ENCODE data around the gene TRMT61B. TPM values are rescaled to one million over a fixed set of nuclear protein-coding genes. Genes with fewer than 3 reads are reported as not detected.

Gene TRMT61B
- total and polyA plus RNA-seq, 9 of the 15 experiments (the other 6 are each of a cell fraction or from before 2014, with no cell fraction given), result 13.2 to 28.3 (median 19.5) TPM

GRCh38 chr2:28870146-28870891 is at the start of gene TRMT61B (continued):
- TF ChIP-seq, protein P1, sequence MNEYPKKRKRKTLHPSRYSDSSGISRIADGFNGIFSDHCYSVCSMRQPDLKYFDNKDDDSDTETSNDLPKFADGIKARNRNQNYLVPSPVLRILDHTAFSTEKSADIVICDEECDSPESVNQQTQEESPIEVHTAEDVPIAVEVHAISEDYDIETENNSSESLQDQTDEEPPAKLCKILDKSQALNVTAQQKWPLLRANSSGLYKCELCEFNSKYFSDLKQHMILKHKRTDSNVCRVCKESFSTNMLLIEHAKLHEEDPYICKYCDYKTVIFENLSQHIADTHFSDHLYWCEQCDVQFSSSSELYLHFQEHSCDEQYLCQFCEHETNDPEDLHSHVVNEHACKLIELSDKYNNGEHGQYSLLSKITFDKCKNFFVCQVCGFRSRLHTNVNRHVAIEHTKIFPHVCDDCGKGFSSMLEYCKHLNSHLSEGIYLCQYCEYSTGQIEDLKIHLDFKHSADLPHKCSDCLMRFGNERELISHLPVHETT (CRISPR knock-in tag; conservative IDR thresholded peaks at IDR 0.05 in 1 of 2, IDR thresholded peaks at IDR 0.05 in 1 of 2), result peak in 1 of 2 experiments; percentile 35; a peak in 1 of 4 replicates
- TF ChIP-seq FOSL1 (tag; conservative IDR thresholded peaks at IDR 0.05) (peak; percentile 49; the same call in 1 of the 2 replicates), ZNF583 (CRISPR knock-in tag; IDR thresholded peaks at IDR 0.05) (0 out of 2 replicates have a peak, but pooled peaks have one; percentile 25), ZHX1 (conservative IDR thresholded peaks at IDR 0.05; ENCODE audit: low read length) (peak; percentile 96), ZBTB43 (CRISPR knock-in tag; IDR thresholded peaks at IDR 0.05) (no peak), CBX2 (IDR thresholded peaks at IDR 0.05; ENCODE audit: insufficient read depth, low read length, poor library complexity, severe bottlenecking) (no peak), HNRNPK (IDR thresholded peaks at IDR 0.05; ENCODE audit: low read depth, low read length, poor library complexity, severe bottlenecking) (no peak), SMAD3 (CRISPR knock-in tag; conservative IDR thresholded peaks at IDR 0.05) (peak; percentile 71; the same call in 1 of the 2 replicates), KDM4B (IDR thresholded peaks at IDR 0.05; ENCODE audit: borderline replicate concordance in 2 of 2, low read depth in 1 of 2) (0 out of 4 replicates have a peak, but pooled peaks of 1 of the 2 experiments have one; percentile 27), MAFF (IDR thresholded peaks at IDR 0.05; ENCODE audit: low read length) (no peak), MCM5 (IDR thresholded peaks at IDR 0.05; ENCODE audit: low read depth) (no peak), PCBP1 (IDR thresholded peaks at IDR 0.05; ENCODE audit: low read depth, low read length, poor library complexity, severe bottlenecking) (peak; percentile 81), ZNF551 (CRISPR knock-in tag; IDR thresholded peaks at IDR 0.05) (no peak), BHLHE40 (IDR thresholded peaks at IDR 0.05; ENCODE audit: low read length) (no peak), CSDE1 (IDR thresholded peaks at IDR 0.05) (peak in 1 of 2 experiments; percentile 92; a peak in 2 of 4 replicates), CEBPB (tag; IDR thresholded peaks at IDR 0.05) (0 out of 2 replicates have a peak, but pooled peaks have one; percentile 55), RBBP5 (IDR thresholded peaks at IDR 0.05; ENCODE audit: borderline replicate concordance, insufficient read depth, low read length, poor library complexity, severe bottlenecking) (peak; percentile 98), ATF4 (CRISPR knock-in tag; IDR thresholded peaks at IDR 0.05) (no peak)
